ENCODE results near the gene CX3CL1. TPM values are rescaled to one million over a fixed set of nuclear protein-coding genes. Genes with fewer than 3 reads are reported as not detected.
A peak's percentile ranks its signal among the peaks of the same experiment; 100 is the strongest.

The CX3CL1 gene
- total and polyA plus RNA-seq, 10 of the 15 experiments (the other 5 are each of a cell fraction or from before 2014, with no cell fraction given): 0.03 to 1.2 (median 0.46) TPM

DNA sequence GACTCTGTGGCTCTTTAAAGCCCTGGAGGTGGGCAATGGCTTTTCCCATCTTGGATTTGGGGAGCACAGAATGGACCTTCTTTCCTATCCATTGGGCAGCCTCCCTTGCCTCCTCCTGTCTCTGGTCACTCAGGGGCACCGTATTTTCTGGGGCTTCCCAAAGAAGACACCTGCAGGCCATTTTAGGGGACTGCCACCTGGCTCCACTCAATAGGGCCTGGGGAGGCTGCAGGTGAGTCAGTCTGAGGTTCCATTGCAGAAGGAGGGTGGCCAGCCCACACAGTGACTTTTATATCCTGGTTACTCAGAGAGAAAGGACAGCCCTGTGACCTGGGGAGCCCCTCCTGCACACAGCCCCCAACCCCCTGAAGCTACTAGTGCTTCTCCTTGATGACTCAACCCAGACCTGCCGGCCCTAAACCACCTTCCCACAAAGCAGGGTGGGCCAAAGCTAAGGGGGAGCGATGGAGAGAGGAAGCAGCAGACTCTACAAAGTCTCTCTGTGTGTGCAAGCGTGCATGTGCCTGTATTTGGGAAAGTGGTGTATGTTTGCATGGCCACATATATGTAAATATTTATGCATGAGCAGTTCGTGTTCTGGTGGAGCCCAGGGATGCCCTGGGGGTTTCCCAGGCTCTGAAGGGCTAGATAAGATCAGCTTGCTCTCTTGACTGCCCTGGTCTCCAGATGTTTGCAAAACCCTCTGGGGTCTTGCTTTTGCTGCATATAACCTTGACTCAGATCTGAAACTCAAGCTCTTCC lies 5.0 kb downstream of the CX3CL1 start (continued):
- TF ChIP-seq IRF4 (IDR thresholded peaks at IDR 0.05; ENCODE audit: low read depth, low read length) (0 out of 2 replicates have a peak, but pooled peaks have one; percentile 56), CTCF (IDR thresholded peaks at IDR 0.05 in 2 of 3, conservative IDR thresholded peaks at IDR 0.05 in 1 of 3; ENCODE audit: control insufficient read depth in 2 of 3, extremely low read depth in 1 of 3, insufficient read depth in 1 of 3, low read depth in 3 of 3, low read length in 3 of 3) (peak in 2 of 3 experiments; percentile 14 to 31; a peak in 2 of 6 replicates), MTA2 (IDR thresholded peaks at IDR 0.05; ENCODE audit: low read depth) (peak; percentile 74), HCFC1 (IDR thresholded peaks at IDR 0.05; ENCODE audit: low read length) (no peak), NR2C2 (IDR thresholded peaks at IDR 0.05; ENCODE audit: borderline replicate concordance, control insufficient read depth, insufficient read length, low read depth) (no peak), BMI1 (IDR thresholded peaks at IDR 0.05; ENCODE audit: borderline replicate concordance) (no peak), EP300 (IDR thresholded peaks at IDR 0.05; ENCODE audit: borderline replicate concordance in 1 of 2, control insufficient read depth in 1 of 2, low read depth in 2 of 2, low read length in 2 of 2) (peak; percentile 55 to 72; a peak in 2 of 4 replicates), POU2F2 (IDR thresholded peaks at IDR 0.05; ENCODE audit: borderline replicate concordance, low read depth, low read length) (peak; percentile 93; the same call in 2 of the 3 replicates), NR2C1 (IDR thresholded peaks at IDR 0.05) (no peak), CREB1 (IDR thresholded peaks at IDR 0.05; ENCODE audit: low read depth) (peak; percentile 72; the same call in 1 of the 2 replicates), SKIL (IDR thresholded peaks at IDR 0.05; ENCODE audit: low read depth, poor library complexity, severe bottlenecking) (peak; percentile 64), RAD21 (IDR thresholded peaks at IDR 0.05; ENCODE audit: insufficient read depth, low read depth, low read length) (peak; percentile 47; the same call in 1 of the 2 replicates), FOXM1 (IDR thresholded peaks at IDR 0.05; ENCODE audit: low read depth, low read length) (peak; percentile 99), BCL3 (IDR thresholded peaks at IDR 0.05; ENCODE audit: borderline replicate concordance, insufficient read depth, low read depth, low read length, poor library complexity, severe bottlenecking) (peak; percentile 98), TARDBP (IDR thresholded peaks at IDR 0.05; ENCODE audit: borderline replicate concordance) (peak; percentile 82; the same call in 1 of the 2 replicates), LARP7 (IDR thresholded peaks at IDR 0.05) (no peak)
- TF ChIP-seq, protein P1, sequence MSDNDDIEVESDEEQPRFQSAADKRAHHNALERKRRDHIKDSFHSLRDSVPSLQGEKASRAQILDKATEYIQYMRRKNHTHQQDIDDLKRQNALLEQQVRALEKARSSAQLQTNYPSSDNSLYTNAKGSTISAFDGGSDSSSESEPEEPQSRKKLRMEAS (IDR thresholded peaks at IDR 0.05; ENCODE audit: low read depth, low read length): no peak; the same call in 1 of the 2 replicates
- TF ChIP-seq, protein P2, sequence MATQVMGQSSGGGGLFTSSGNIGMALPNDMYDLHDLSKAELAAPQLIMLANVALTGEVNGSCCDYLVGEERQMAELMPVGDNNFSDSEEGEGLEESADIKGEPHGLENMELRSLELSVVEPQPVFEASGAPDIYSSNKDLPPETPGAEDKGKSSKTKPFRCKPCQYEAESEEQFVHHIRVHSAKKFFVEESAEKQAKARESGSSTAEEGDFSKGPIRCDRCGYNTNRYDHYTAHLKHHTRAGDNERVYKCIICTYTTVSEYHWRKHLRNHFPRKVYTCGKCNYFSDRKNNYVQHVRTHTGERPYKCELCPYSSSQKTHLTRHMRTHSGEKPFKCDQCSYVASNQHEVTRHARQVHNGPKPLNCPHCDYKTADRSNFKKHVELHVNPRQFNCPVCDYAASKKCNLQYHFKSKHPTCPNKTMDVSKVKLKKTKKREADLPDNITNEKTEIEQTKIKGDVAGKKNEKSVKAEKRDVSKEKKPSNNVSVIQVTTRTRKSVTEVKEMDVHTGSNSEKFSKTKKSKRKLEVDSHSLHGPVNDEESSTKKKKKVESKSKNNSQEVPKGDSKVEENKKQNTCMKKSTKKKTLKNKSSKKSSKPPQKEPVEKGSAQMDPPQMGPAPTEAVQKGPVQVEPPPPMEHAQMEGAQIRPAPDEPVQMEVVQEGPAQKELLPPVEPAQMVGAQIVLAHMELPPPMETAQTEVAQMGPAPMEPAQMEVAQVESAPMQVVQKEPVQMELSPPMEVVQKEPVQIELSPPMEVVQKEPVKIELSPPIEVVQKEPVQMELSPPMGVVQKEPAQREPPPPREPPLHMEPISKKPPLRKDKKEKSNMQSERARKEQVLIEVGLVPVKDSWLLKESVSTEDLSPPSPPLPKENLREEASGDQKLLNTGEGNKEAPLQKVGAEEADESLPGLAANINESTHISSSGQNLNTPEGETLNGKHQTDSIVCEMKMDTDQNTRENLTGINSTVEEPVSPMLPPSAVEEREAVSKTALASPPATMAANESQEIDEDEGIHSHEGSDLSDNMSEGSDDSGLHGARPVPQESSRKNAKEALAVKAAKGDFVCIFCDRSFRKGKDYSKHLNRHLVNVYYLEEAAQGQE (IDR thresholded peaks at IDR 0.05; ENCODE audit: low read depth, low read length): 0 out of 2 replicates have a peak, but pooled peaks have one; percentile 18
